ENCODE data around the gene ACO1.
"Not testable (repeated sequence)": the region's sequence is repeated elsewhere in the genome, so short reads cannot be mapped to it uniquely, and the experiment has no call there.

The ACO1 gene

GRCh38 chr9:32384364-32385151, at the start of gene ACO1:
ACO1 (plus strand) TSS chr9:32384643; CDS start chr9:32405507, 20,864 bp downstream.
- DNase-seq: peak; percentile 79

GRCh38 chr9:32334916-32335895, 49.2 kb upstream of the ACO1 start:
- DNase-seq: no peak

GRCh38 chr9:32339424-32339823, 45.0 kb upstream of the ACO1 start:
- no peak for DNase-seq

- no peak for DNase-seq
Observed at GRCh38 chr9:32340361-32340760, 44.1 kb upstream of the ACO1 start.

GRCh38 chr9:32344551-32345182, 39.8 kb upstream of the ACO1 start:
- DNase-seq: no peak

GRCh38 chr9:32345243-32345642, 39.2 kb upstream of the ACO1 start:
- DNase-seq: no peak

GRCh38 chr9:32347571-32347970, 36.9 kb upstream of the ACO1 start:
- DNase-seq: no peak

- no peak for DNase-seq
Observed at GRCh38 chr9:32348106-32348695, 36.2 kb upstream of the ACO1 start.

- no peak for DNase-seq
Observed at GRCh38 chr9:32349013-32349412, 35.4 kb upstream of the ACO1 start.

GRCh38 chr9:32350682-32351081, 33.8 kb upstream of the ACO1 start:
- no peak for DNase-seq

GRCh38 chr9:32351845-32352244, 32.6 kb upstream of the ACO1 start:
- DNase-seq: no peak

- DNase-seq: not testable (repeated sequence)
Observed at GRCh38 chr9:32353476-32353875, 31.0 kb upstream of the ACO1 start.

GRCh38 chr9:32359452-32359851, 25.0 kb upstream of the ACO1 start:
- DNase-seq: no peak

GRCh38 chr9:32360983-32361673, 23.3 kb upstream of the ACO1 start:
- no peak for DNase-seq

GRCh38 chr9:32371279-32371678, 13.2 kb upstream of the ACO1 start:
- DNase-seq: no peak

- DNase-seq: no peak
Observed at GRCh38 chr9:32371679-32372078, 12.8 kb upstream of the ACO1 start.

GRCh38 chr9:32376285-32376684, 8.2 kb upstream of the ACO1 start:
- no peak for DNase-seq

- peak; percentile 54 for DNase-seq
Observed at GRCh38 chr9:32378496-32378895, 5.9 kb upstream of the ACO1 start.

GRCh38 chr9:32378993-32379729, 5.3 kb upstream of the ACO1 start:
- peak; percentile 68 for DNase-seq

GRCh38 chr9:32380944-32381343, 3.5 kb upstream of the ACO1 start:
- DNase-seq: no peak

GRCh38 chr9:32382565-32383320, 1.7 kb upstream of the ACO1 start:
- no peak for DNase-seq
